GM23338 (cell line): ENCODE data around the gene BEGAIN. TPM values are rescaled to one million over a fixed set of nuclear protein-coding genes. Genes with fewer than 3 reads are reported as not detected.

Source experiments
- ATAC-seq: fragments of 200-7000 bp; cut with Tn5 transposase; 3 replicates; pipeline ENCODE4 v1.9.1; 2020
- DNase-seq: peaks from one replicate; pipeline ENCODE4 v3.0.0-alpha.2; 2015; ENCODE audit warnings: low spot score
- H2AFZ ChIP-seq: fragments of 200-600 bp; sonication (generic); 2 replicates; pipeline ENCODE4 v1.8.0; 2016; ENCODE audit warnings: antibody characterized with exemption, mild to moderate bottlenecking, moderate library complexity
- H3F3A ChIP-seq: fragments of 200-600 bp; sonication (generic); replicated peaks from 2 replicates; pipeline ENCODE4 v1.8.0; 2017; ENCODE audit warnings: antibody characterized with exemption, mixed run types, low read depth
- H3K27ac ChIP-seq: fragments of 200-600 bp; sonication (generic); 2 replicates; pipeline ENCODE4 v1.6.1; 2016; ENCODE audit warnings: low read depth
- H3K27me3 ChIP-seq: fragments of 200-600 bp; sonication (generic); 2 replicates; pipeline ENCODE4 v1.8.0; 2016; ENCODE audit warnings: mild to moderate bottlenecking, mixed run types, moderate library complexity; ENCODE audit not compliant: insufficient read depth
- H3K36me3 ChIP-seq: fragments of 200-600 bp; sonication (generic); 2 replicates; pipeline ENCODE4 v1.8.0; 2016; ENCODE audit warnings: mild to moderate bottlenecking; ENCODE audit not compliant: insufficient read depth
- H3K4me1 ChIP-seq: fragments of 200-600 bp; sonication (generic); 2 replicates; pipeline ENCODE4 v1.8.0; 2016; ENCODE audit warnings: mild to moderate bottlenecking, moderate library complexity; ENCODE audit not compliant: insufficient read depth
- H3K4me2 ChIP-seq: fragments of 200-600 bp; sonication (generic); 2 replicates; pipeline ENCODE4 v1.7.1; 2017; ENCODE audit warnings: mixed run types
- H3K4me3 ChIP-seq: fragments of 200-600 bp; sonication (generic); 2 replicates; pipeline ENCODE4 v1.6.1; 2016; ENCODE audit warnings: mixed run types
- H3K79me2 ChIP-seq: fragments of 200-600 bp; sonication (generic); replicated peaks from 2 replicates; pipeline ENCODE4 v1.8.0; 2017; ENCODE audit warnings: mild to moderate bottlenecking; ENCODE audit not compliant: insufficient read depth
- H3K9me2 ChIP-seq: fragments of 200-600 bp; sonication (generic); 2 replicates; pipeline ENCODE4 v1.8.0; 2017; ENCODE audit not compliant: insufficient read depth
- H4K20me1 ChIP-seq: fragments of 200-600 bp; sonication (generic); replicated peaks from 2 replicates; pipeline ENCODE4 v1.8.0; 2017; ENCODE audit warnings: mild to moderate bottlenecking; ENCODE audit not compliant: insufficient read depth
- H3K27ac Mint-ChIP-seq: 2 replicates; pipeline ENCODE4 v1.8.0; 2020; ENCODE audit warnings: inconsistent platforms, mild to moderate bottlenecking, moderate library complexity, mixed read lengths
- H3K27me3 Mint-ChIP-seq: 3 replicates; pipeline ENCODE4 v1.8.0; 2022; ENCODE audit warnings: low read depth, mild to moderate bottlenecking, moderate library complexity, mixed read lengths, inconsistent platforms; ENCODE audit not compliant: insufficient read depth, poor library complexity
- H3K36me3 Mint-ChIP-seq: 3 replicates; pipeline ENCODE4 v1.8.0; 2021; ENCODE audit warnings: low read depth, mild to moderate bottlenecking, inconsistent platforms, moderate library complexity, mixed read lengths
- H3K4me1 Mint-ChIP-seq: 3 replicates; pipeline ENCODE4 v1.8.0; 2020; ENCODE audit warnings: mild to moderate bottlenecking, inconsistent platforms, mixed read lengths
- H3K4me3 Mint-ChIP-seq: 3 replicates; pipeline ENCODE4 v1.8.0; 2021; ENCODE audit warnings: moderate library complexity, mild to moderate bottlenecking, inconsistent platforms, mixed read lengths
- H3K9me3 Mint-ChIP-seq: 3 replicates; pipeline ENCODE4 v1.8.0; 2020; ENCODE audit warnings: moderate library complexity, mild to moderate bottlenecking, inconsistent platforms, mixed read lengths
- CTCF ChIP-seq, 2 experiments: fragments of 200-600 bp in 1 of 2; sonication (generic) in 1 of 2; conservative IDR thresholded peaks; 2 replicates each; pipeline versions ENCODE4 v1.5.1 to v1.6.1; 2016 to 2017; ENCODE audit warnings: antibody characterized with exemption in 2 of 2, low read depth in 2 of 2, mild to moderate bottlenecking in 2 of 2, moderate library complexity in 1 of 2
- ETS1 ChIP-seq: IDR thresholded peaks from 2 replicates; pipeline ENCODE4 v1.6.1; 2016; ENCODE audit warnings: antibody characterized with exemption
- EZH2phosphoT487 ChIP-seq: fragments of 200-600 bp; sonication (generic); IDR thresholded peaks from one replicate; pipeline ENCODE4 v1.8.1; 2018; ENCODE audit warnings: antibody characterized with exemption; ENCODE audit not compliant: unreplicated experiment
- JUNB ChIP-seq: IDR thresholded peaks from one replicate; pipeline ENCODE4 v1.6.1; 2016; ENCODE audit warnings: antibody characterized with exemption; ENCODE audit not compliant: unreplicated experiment
- NANOG ChIP-seq: IDR thresholded peaks from 2 replicates; pipeline ENCODE4 v1.6.1; 2016; ENCODE audit warnings: antibody characterized with exemption, borderline replicate concordance
- STAT1 ChIP-seq: IDR thresholded peaks from one replicate; pipeline ENCODE4 v1.6.1; 2016; ENCODE audit warnings: antibody characterized with exemption; ENCODE audit not compliant: unreplicated experiment
- ZNF114 ChIP-seq: fragments of 250-450 bp; sonication (Bioruptor Pico); IDR thresholded peaks from 2 replicates; pipeline ENCODE4 v1.5.0; 2020; ENCODE audit warnings: mild to moderate bottlenecking, moderate library complexity
- ZNF462 ChIP-seq: fragments of 250-450 bp; sonication (Bioruptor Pico); IDR thresholded peaks from 2 replicates; pipeline ENCODE4 v1.5.0; 2020; ENCODE audit warnings: mild to moderate bottlenecking, moderate library complexity
- polyA plus RNA-seq: library from polyadenylated mRNA; unstranded; fragments of >200 nt; fragmentation: Nextera tagmentation; extraction: Ambion mirVana; gene quantifications from 2 replicates; pipeline ENCODE4 v1.2.1, GENCODE V29; 2016
- total RNA-seq: library from RNA; depleted of rRNA; stranded (reverse); fragments of >200 nt; shearing (Covaris generic); gene quantifications from 2 replicates; pipeline ENCODE4 v1.2.3, GENCODE V29; 2014

BEGAIN gene
- total and polyA plus RNA-seq, 2 experiments from 2014 or later: 0.60 to 2.4 TPM

- TF ChIP-seq ETS1: no peak
- TF ChIP-seq ZNF462: no peak
These were observed 46.2 kb upstream of the BEGAIN start (continued) for GRCh38 chr14:100633406-100633805.

GRCh38 chr14:100629696-100630095, 42.5 kb upstream of the BEGAIN start:
- Mint-ChIP-seq H3K36me3 (no peaks in the 10 kb centered on the region), H3K27me3 (peaks cover 1% of the 10 kb centered on the region), H3K4me1 (no peaks in the 10 kb centered on the region), H3K4me3 (no peak overlapping the region), H3K9me3 (peaks cover 1% of the 10 kb centered on the region; the same call in 1 of the 3 replicates), H3K27ac (no peak overlapping the region)
- no peaks in the 10 kb centered on the region for H4K20me1 ChIP-seq
- no peaks in the 10 kb centered on the region for H3K4me1 ChIP-seq
- no peak for DNase-seq
- no peak overlapping the region for H3K4me3 ChIP-seq
- ATAC-seq: no peak
- H2AFZ ChIP-seq: no peak overlapping the region
- H3K36me3 ChIP-seq: no peaks in the 10 kb centered on the region
- no peaks in the 10 kb centered on the region for H3K27me3 ChIP-seq
- H3F3A ChIP-seq: no peaks in the 10 kb centered on the region
- no peaks in the 10 kb centered on the region for H3K79me2 ChIP-seq
- no peak overlapping the region for H3K27ac ChIP-seq
- H3K4me2 ChIP-seq: no peak overlapping the region
- no peaks in the 10 kb centered on the region for H3K9me2 ChIP-seq
- TF ChIP-seq ETS1 (no peak), EZH2phosphoT487 (no peak), ZNF114 (CRISPR knock-in tag) (no peak), JUNB (no peak), NANOG (no peak), STAT1 (no peak), CTCF (conservative IDR thresholded peaks at IDR 0.05; ENCODE audit: low read depth in 2 of 2) (no peak)
